NCI-H2081 treated with DMSO at 0.1 percent for 48 hours (cell line): ENCODE results near the gene EFTUD2.

Experiments used
- DNase-seq: peaks from one replicate; lab custom pipeline; 2025; lab: John Stamatoyannopoulos, UW

EFTUD2 gene

DNA sequence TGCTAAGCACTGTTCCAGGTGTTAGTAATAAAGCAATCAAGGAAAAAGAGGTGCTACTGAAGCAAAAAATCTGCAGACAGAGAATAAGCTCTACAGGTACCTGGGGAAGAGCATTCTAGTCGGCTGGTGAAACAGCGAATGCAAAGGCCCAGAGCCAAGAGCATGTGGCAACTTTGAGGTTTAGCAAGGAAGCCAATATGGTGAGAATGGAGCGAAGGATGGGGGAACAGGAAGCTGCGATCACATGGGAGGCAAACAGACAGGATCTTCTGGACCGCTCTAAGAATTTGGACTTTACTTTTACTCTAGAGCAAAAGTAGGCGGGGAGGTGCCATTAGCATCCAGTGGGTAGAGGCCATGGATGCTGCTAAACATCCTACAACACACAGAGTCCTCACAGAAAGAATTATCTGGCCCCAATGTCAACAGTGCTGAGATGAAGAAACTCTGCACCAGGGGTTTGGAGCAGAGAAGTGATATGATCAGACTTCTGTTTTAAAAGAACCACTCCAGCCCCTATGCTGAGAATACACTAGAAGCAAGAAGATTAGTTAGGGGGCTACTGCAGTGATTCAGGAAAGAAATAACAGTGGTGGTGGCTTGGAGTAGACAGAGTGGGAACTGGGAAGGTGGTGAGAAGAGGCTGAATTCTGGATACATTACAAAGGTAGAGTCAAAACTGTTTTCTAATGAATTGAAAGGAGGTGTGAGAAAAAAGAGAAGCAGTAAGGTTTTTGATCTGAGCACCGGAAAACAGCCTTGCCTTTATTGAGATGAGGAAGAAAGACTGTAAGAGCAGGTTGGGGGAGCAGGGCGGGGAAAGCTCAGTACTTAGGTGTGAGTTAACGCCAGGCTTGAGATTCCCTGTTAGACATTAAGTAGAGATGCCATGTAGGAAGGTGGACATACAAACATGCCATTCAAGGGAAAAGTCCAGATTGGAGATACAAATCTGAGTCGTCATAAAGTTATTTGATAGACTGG is 11.0 kb downstream of the EFTUD2 start:
- DNase-seq, result no peak

DNA sequence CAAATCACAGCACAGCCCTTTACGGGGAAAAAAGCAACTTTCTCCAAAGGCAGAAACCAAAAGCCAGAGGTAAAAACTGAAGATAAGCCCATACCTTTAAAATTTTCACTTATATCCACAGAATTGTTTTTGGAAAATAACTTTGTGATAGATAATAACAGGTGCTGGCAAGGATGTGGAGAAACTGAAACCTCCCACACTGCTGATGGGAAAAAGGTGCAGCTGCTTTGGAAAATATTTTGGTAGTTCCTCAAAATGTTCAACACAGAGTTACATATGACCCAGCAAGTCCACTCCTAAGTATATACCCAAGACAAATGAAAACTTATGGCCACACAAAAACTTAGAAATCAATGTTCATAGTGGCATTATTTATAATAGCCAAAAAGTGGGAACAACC is 12.2 kb downstream of the EFTUD2 start:
- DNase-seq, result no peak

DNA sequence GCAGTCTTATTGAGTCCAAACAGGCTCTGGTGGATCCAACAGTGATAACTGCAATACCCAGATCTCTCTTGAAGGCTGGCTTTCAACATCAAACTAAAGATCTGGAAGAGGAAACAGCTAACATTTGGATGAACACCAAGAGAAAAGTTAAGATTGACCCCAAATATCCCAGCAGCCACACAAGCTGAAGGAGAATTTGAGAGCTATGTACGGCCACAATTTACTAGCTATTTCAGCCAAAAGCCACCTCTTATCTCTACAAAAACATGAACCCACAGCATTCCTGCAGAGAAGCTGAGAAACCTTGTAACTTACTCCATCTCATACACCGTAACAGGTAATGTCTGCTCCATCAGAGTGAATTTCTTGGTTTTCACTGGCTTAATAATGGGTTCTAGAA is 14.3 kb downstream of the EFTUD2 start:
- no peak for DNase-seq

DNA sequence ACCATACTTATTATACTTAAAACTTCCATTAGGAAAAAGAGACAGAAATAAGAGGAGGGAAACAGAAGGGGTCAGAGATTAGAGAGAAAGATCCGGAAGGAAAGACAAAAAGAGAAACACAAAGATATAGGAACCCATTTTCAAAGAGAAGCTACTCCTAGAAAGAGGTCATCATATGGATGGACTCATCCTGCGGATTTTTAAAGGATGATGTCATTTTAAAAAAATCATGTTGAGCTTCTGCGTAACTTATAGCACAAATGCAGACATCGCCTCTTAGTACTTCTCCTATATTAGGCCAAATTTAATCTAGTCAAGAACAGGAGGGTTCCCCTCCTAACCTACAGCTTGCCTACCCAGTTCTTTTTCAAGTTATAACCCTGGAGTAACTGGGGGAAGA is 18.1 kb downstream of the EFTUD2 start:
- no peak for DNase-seq

DNA sequence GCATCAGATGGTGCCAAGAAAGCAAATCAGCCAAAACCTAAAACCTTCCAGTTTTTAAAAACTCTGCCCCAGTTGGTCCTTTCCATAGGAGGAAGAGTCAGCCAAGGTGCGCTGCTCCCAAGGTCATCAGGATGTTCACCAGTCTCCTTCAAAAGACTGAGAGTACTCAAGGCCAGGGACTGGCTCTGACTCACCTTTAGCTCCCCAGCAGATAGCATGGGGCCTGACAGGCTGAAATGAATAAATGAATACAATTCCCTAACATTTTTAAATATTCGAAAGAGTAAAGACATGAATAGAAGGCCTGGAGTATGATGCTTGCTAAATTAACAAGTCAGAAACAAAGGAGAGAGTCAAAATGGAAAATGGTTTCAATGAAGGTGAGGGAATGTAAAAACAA is 19.2 kb downstream of the EFTUD2 start:
- no peak for DNase-seq

DNA sequence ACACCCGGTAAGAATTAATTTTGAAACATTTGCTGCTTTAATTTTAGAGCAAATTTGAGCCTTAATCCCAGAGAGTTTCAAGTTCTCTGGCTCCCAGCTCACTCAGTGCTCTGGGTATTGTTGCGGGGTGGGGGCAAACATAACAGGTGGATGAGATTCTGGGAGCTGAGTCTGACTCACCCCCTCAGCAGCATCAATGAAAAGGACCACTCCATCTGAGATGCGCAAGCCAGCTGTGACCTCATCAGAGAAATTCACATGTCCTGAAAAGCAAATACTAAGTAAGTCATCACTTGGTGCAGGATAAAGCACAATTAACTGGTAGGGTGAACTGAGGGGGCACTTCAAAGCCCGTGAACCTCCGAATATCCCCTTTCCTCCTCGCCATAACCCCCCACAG is 19.9 kb downstream of the EFTUD2 start:
- no peak for DNase-seq

DNA sequence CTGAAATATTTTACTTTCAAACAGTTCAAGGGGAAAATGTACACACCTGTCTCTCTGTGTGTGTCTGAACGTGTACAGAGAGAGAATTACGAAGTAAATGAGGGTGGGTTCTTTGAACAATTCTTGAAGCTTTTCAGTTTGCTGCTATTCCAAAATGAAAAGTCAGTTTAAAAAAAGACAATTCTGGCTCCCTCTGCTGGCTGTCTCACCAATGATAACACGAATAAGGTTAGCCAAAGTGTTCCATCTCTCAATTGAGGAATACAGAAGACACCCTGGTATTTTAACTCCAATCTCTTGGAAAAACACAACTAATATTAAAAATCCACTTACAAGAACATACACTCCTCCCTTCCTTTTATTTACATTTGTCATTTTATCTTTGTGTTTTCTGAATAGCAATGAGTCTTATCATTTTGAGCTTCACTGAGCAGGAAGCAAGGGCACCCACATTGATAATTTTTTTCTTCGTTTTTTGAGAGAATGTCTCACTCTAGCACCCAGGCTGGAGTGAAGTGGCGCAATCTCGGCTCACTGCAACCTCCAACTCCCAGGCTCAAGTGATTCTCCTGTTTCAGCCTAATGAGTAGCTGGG is 20.5 kb downstream of the EFTUD2 start:
- no peak for DNase-seq

DNA sequence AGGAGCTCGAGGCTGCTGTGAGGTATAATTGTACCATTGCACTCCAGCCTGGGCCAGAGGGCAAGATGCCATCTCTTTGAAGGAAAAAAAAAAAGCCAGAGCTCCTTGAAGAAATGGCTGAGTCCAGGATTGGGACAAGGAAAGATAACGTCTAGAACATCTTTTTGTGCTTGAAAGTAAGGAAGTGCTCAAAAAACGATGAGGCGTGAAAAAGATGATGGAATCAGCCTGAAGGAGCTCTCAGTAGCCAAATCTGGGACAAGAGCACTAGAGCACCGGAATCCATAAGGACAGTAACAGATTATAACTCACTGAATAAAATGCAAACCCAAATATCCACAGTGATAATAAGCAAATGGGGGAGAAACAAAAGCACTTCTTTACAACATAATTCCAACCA is 22.1 kb downstream of the EFTUD2 start:
- no peak for DNase-seq

DNA sequence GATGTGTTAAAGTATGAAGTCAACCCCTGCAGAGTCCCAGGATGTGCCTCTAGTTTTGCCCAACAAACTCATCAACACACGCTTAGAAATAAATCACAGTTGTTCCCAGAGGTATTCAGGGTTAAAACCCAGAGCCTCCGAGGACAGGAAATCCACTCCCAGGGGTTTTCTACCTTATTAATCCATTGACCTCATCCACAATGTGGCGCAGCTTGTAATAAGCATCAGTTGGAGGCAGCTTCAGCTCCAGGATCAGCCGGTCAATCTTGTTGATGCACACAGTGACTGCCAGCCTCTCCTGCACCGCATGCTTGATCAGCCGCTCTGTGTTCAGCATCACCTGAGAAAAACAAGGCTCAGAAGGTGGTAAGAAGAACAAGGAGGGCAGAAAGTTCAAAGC is 23.5 kb downstream of the EFTUD2 start:
- DNase-seq, result no peak

DNA sequence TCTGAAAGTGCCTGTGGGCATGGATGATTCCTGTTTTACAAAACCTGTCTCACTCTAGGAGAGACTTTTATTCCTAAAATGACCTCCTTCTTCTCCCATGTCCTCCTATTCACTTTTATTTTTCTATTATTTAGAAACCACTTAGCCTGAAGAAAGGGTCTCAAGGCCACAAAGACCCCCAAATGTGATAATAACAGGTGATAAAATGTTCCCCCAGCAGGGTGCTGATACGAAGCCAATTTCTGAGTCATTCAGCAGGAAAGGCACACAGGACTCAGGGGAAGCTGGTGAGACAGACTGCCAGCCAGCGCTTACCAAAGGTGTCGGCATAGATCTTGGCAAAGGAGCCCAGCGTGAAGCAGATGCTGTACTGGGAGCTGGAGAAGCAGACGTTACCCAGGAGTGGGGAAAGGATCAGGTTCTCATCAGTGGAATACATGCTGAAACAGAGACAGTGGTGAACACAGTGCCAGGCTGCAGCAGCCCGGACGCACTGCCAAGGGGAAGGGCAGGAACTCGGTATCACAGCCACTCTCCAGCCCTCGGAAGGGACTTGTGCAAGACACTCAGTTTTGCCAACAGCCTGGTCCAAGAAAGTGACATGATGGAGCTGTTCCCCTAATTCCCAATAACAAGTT is 27.0 kb downstream of the EFTUD2 start:
- DNase-seq, result peak; percentile 91

DNA sequence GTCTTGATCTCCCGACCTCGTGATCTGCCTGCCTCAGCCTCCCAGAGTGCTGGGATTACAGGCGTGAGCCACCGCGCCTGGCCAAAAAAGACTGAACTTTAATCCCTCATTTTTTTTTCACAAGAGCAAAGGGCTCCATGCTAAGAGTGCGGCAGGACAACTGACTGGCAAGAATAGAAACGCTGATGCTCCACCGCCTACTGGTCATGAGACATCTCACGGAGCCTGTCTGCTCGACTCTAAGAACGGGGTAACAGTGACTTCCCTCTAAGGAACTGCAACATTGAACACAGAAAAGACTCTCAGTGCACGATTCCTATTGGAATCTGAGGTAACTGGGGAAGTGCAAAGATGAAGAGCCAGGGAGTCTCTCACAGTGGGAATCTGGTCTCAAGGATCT is 27.7 kb downstream of the EFTUD2 start:
- DNase-seq, result no peak

DNA sequence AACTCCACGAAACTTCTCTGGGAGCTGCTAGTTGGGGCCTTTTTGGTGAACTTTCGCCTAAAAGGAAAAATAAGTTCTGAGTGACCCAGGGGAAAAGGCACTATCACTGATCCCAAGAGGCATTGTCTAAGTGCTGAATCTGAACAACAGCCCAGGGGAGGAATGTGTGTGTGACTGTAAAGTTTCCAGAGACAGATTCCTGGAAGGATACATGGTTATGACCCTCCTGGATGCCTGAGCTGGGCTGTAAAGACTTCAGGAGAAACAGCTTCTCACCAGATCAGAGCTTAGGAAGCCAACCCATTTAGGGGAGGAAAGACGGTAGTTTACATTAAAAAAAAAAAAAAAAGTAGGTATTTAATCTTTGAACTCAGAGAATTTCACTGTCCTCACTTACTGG is 31.4 kb downstream of the EFTUD2 start:
- no peak for DNase-seq

DNA sequence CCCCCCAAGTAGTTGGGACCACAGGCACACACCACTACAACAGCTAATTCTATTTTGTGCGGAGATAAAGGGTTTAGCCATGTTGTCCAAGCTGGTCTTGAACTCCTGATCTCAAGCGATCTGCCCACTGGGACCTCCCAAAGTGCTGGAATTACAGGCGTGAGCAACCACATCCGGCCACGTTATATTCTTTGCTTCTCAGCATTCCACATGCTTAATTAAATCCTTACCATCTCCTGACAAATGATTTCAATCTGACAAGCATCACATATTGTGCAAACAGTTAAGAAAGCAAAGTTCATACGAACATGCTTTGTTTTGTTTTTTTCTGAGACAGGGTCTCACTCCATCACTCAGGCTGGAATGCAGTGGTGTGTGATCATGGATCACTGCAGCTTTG is 33.3 kb downstream of the EFTUD2 start:
- no peak for DNase-seq

DNA sequence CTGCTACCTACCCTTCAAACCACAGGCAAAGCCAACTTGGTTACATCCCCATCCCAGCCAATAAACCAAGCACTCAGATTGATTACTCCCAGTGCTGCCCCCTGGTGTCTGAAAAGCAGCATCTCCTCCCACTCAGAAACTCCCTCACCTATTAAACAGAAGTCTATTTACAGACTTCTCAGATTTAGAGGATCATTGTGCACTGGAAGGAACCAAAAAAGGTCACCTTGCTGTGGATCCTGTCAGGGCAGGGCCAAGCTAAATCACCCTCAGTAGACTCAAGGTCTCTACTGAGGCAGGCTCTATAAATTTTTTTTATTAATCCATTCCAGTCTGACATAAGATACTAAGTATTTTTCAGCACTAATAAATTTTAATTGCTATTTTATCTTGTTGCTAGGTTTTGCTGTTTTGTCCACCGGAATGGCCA is 34.0 kb downstream of the EFTUD2 start:
- DNase-seq, result peak; percentile 31

DNA sequence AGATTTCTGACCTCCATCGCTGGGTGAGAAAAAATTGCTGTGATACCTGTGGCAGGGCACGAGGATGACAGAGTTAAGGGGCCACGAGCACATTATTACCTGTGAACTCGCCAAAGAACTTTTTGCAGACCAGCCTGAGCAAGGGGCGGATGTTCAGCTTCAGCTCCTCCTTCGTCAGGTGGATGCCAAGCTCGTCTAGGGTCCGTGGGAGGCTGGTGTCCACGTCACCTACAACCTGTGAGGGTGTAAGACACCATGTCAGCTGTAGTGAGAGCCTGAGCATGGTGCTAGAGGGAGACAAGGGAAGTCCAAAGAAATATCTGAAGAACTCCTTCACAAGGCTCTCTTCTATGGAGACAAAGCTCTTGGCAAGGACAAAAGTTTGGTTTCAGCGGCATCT is 34.4 kb downstream of the EFTUD2 start:
- no peak for DNase-seq

DNA sequence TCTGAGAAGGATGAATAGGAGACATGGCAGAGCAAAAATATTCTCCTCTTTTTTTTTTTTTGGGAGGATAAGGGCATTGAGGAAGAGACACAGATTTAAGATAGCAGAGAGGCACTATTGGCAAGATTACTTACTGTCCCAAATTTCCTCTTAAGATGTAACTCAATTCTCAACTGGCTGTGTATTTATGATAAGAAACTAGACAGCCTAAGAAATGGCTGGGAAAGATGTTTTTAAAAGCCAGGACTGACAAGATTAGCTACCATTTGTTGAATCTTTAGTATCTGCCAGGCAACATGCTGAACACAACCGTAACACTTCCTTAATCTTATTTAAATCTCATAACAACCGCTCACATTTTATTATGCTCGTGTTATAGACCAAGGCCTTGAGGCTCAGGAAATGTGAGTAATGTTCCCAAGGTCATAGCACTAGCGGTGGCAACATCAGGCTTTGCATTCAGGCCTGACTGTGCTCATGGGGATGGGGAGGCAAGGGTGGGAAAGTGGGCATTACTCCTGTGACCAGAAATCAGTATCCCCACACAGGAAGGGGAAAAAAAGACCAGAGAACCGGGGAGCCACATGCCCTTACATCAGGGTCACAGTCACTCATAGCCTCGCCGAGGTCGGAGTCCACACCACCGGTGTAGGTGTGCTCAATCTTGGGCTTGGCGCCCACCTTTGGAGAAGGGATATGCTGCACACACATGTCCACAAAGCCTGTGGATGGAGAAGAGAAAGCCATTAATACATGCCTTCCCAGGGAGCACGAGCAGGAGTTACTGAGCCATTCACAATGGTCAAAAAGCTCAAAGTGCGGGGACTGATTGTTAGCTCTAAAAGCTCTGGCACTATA is 36.0 kb downstream of the EFTUD2 start:
- DNase-seq, result no peak

DNA sequence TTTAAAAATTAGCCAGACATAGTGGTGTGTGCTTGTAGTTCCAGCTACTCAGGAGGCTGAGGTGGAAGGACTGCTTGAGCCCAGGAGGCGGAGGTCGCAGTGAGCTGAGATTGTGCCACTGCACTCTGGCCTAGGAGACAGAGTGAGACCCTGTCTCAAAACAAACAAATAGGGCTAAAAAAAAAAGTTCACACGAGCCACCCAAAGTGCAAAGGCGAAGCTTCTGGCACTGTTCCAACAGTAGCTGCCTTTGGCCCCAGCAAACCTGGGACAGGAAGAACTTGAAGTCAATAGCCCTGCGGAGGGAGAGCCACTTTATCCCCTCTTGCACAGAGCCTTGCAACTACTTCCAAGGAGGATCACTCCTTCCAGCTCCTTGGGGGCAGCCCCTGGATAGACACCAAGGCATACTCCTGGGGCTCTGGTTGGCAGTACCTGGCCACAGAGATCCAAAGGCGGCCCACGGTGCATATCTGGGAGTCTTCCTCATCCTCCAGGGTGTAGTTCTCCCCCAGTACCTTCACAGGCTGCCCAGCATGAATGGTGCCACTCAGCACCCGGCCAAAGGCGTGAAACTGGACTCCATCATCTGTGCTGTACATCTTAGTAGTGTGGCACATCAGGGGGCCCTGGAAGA is 36.8 kb downstream of the EFTUD2 start:
- no peak for DNase-seq

DNA sequence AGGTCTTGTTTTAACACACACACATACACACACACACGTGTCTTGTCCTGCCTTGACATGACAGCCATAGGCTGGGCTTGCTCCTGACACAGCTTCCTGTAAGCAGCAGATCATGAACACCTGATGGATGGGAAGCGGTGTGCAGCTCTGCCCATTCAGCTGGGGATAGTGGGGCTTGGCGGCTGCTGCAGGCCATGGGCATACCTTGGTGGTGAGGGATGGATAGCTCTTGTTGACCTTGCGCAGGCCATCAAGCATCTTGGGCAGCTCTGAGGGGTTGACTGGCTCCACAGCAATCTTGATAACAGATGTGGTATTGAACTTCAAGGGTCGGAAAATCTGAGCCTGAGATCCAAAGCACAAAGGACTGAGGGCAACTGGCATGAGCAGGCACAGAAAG is 39.5 kb downstream of the EFTUD2 start:
- DNase-seq, result no peak

DNA sequence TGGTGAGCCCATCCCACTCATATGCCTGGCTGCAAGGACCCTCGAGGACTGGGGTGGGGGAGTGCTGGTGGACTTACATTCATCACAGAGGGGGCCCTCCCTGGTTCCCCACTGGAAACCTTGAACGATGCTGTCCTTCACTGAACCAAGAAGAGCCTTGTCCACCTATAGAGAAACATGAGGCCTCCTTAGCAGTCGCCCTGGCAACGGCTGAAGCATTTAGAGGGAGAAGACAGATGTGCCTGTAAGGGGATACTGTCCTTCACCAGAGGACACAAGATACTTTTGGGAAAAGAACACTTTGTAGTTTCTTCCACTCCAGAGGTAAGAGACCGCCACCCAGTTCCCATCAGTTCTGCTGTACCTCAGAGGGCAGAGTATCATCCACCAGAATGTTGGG is 45.1 kb downstream of the EFTUD2 start:
- no peak for DNase-seq

DNA sequence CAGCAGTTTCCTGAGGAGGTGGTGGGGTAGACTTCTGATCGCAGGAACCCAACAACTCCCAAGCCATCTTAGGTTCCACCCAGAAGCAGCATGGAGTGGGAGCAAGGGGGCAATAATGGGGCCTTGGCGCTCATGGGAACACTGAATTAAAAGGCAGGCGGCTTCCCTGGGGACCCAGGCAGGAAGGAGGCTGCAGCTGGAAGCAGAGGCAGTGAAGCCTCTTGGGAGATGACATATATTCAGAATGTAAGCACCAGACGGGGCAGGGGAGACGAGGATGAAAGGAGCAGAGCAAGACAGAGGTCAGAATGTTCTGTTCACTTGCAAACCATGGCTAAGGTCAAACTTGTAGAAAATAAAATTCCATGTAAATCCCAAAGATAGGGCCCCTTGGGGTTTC is 48.6 kb downstream of the EFTUD2 start:
- no peak for DNase-seq

DNA sequence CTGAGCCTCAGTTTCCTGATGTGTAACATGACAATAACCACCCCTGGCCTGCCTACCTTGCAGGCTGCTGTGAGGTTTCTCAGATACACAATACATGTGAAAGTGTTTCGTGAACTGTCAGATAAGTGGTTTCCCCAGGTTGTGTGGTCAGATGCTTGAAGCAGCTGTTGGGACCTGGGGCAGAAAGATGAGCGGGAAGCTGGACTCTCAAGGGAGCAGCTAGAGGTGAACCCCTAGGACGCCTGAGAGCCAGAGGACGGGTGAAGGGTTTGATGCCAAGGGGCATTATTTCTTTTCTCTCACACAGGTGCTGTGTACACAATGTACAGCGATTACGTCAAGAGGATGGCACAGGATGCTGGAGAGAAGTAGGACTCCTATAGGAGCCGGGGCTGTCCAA is 49.2 kb downstream of the EFTUD2 start:
- DNase-seq, result no peak
